RWPE1 (cell line): ENCODE results near the gene DICER1.

Source experiments
- CTCF ChIA-PET: fragments of 350-600 bp; sonication (Branson Sonifier 250); formaldehyde crosslinking; extraction: SDS; loops from one replicate; lab custom pipeline; 2021; lab: Yijun Ruan, JAX
- POLR2A ChIA-PET: fragments of 400-600 bp; formaldehyde crosslinking; extraction: SDS; loops from one replicate; lab custom pipeline; 2020; ENCODE audit warnings: antibody characterized with exemption; ENCODE audit not compliant: low non-redundant PET; lab: Yijun Ruan, JAX
- DNase-seq: peaks from one replicate; pipeline ENCODE4 v3.0.0; 2012; ENCODE audit warnings: low spot score
- H3K27ac ChIP-seq: fragments of 450-650 bp; 2 replicates; pipeline ENCODE4 v1.5.1; 2017
- CTCF ChIP-seq: fragments of 450-650 bp; conservative IDR thresholded peaks from 2 replicates; pipeline ENCODE4 v1.5.1; 2017; ENCODE audit warnings: low read depth, mild to moderate bottlenecking

DICER1 gene

GRCh38 chr14:95043314-95043713, 114.0 kb downstream of the DICER1 start:
- ChIA-PET CTCF (no interaction called here), POLR2A (no interaction called here)
- no peak overlapping the region for H3K27ac ChIP-seq
- no peak for TF ChIP-seq CTCF
- DNase-seq, result no peak

GRCh38 chr14:95041477-95042020, 115.8 kb downstream of the DICER1 start:
- POLR2A ChIA-PET, result no interaction called here
- CTCF ChIA-PET, result no interaction called here
- no peak overlapping the region for H3K27ac ChIP-seq
- TF ChIP-seq CTCF, result no peak
- no peak for DNase-seq

GRCh38 chr14:95040708-95041476, 116.4 kb downstream of the DICER1 start:
- POLR2A ChIA-PET, result no interaction called here
- CTCF ChIA-PET, result no interaction called here
- no peak overlapping the region for H3K27ac ChIP-seq
- TF ChIP-seq CTCF, result no peak
- DNase-seq, result no peak

- ChIA-PET CTCF (interaction anchor here (0.5 kb wide), 1 partner anchor 210 kb away, joined by 4 read pairs; no protein-coding TSS in a partner anchor), POLR2A (no interaction called here)
- H3K27ac ChIP-seq, result no peak overlapping the region
- DNase-seq, result no peak
- no peak for TF ChIP-seq CTCF
These were observed 117.4 kb downstream of the DICER1 start for GRCh38 chr14:95039993-95040348.

GRCh38 chr14:95039259-95039992, 117.9 kb downstream of the DICER1 start:
- DNase-seq, result no peak
- ChIA-PET POLR2A (no interaction called here), CTCF (no interaction called here)
- no peak for TF ChIP-seq CTCF
- no peak overlapping the region for H3K27ac ChIP-seq

GRCh38 chr14:95038521-95039250, 118.6 kb downstream of the DICER1 start:
- DNase-seq, result no peak
- no peak for TF ChIP-seq CTCF
- ChIA-PET POLR2A (no interaction called here), CTCF (no interaction called here)
- H3K27ac ChIP-seq, result no peak overlapping the region
